Measurements from ENCODE around the gene FASN. TPM values are rescaled to one million over a fixed set of nuclear protein-coding genes. Genes with fewer than 3 reads are reported as not detected.

Gene FASN
- total RNA-seq, 1 donor from 2014 or later: 134 TPM

GRCh38 chr17:82089723-82090548 lies 8.1 kb downstream of the FASN start:
- Mint-ChIP-seq H3K4me3 (ENCODE audit: unreplicated experiment) (no peak overlapping the region), H3K27ac (ENCODE audit: unreplicated experiment) (no peak overlapping the region), H3K9me3 (ENCODE audit: unreplicated experiment) (no peaks in the 10 kb centered on the region), H3K27me3 (ENCODE audit: unreplicated experiment) (no peaks in the 10 kb centered on the region), H3K4me1 (ENCODE audit: unreplicated experiment) (no peaks in the 10 kb centered on the region), H3K36me3 (ENCODE audit: unreplicated experiment) (peaks cover 9% of the 10 kb centered on the region)
- TF ChIP-seq, protein P1, sequence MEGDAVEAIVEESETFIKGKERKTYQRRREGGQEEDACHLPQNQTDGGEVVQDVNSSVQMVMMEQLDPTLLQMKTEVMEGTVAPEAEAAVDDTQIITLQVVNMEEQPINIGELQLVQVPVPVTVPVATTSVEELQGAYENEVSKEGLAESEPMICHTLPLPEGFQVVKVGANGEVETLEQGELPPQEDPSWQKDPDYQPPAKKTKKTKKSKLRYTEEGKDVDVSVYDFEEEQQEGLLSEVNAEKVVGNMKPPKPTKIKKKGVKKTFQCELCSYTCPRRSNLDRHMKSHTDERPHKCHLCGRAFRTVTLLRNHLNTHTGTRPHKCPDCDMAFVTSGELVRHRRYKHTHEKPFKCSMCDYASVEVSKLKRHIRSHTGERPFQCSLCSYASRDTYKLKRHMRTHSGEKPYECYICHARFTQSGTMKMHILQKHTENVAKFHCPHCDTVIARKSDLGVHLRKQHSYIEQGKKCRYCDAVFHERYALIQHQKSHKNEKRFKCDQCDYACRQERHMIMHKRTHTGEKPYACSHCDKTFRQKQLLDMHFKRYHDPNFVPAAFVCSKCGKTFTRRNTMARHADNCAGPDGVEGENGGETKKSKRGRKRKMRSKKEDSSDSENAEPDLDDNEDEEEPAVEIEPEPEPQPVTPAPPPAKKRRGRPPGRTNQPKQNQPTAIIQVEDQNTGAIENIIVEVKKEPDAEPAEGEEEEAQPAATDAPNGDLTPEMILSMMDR (IDR thresholded peaks at IDR 0.05): no peak
- no peak for DNase-seq (ENCODE audit: extremely low spot score, unreplicated experiment)

GRCh38 chr17:82088838-82089722 lies 9.0 kb downstream of the FASN start:
- Mint-ChIP-seq H3K9me3 (ENCODE audit: unreplicated experiment) (no peaks in the 10 kb centered on the region), H3K36me3 (ENCODE audit: unreplicated experiment) (peaks cover 12% of the 10 kb centered on the region), H3K27ac (ENCODE audit: unreplicated experiment) (no peak overlapping the region), H3K4me1 (ENCODE audit: unreplicated experiment) (no peaks in the 10 kb centered on the region), H3K4me3 (ENCODE audit: unreplicated experiment) (no peak overlapping the region), H3K27me3 (ENCODE audit: unreplicated experiment) (no peaks in the 10 kb centered on the region)
- DNase-seq (ENCODE audit: extremely low spot score, unreplicated experiment): no peak
- TF ChIP-seq, protein P1 (IDR thresholded peaks at IDR 0.05): no peak

DNA sequence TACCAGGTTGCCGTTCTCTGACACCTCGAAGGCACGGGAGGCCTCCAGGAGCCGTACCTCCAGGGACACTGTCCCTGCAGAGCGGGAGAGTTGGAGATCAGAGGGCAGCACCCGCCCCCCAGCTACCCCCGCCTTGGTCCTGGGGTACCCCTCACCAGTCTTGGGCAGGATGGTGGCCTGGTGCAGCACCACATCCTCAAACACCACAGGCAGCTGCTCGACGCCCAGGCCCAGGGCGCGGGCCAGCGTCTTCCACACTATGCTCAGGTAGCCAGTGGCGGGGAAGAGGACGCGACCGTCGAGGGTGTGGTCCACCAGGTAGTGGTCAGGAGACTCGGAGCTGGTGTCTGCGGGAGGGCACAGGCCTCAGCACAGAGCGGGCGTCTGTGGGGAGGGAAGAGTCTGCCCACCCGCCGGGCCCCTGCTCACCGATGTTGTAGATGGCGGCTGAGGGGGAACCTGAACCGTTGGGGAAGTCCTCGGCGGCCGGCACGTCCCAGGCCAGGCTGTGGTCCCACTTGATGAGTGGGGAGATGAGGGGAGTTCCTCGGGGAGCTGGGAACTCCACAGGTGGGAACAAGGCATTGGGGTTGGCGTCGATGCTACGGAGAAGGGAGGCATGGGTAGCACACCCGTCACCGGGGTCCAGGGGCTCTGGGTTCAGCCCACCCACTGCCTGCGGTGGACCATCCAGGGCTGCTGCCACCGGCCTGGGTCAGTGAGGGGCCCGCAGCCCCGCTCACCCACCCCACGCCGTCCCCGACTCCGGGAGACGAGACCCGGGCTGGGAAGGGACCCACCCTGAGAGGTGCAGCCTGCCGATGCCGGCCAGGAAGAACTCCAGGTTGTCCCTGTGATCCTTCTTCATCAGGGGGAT lies 9.8 kb downstream of the FASN start:
- Mint-ChIP-seq H3K9me3 (ENCODE audit: unreplicated experiment) (no peaks in the 10 kb centered on the region), H3K27ac (ENCODE audit: unreplicated experiment) (no peak overlapping the region), H3K27me3 (ENCODE audit: unreplicated experiment) (no peaks in the 10 kb centered on the region), H3K4me3 (ENCODE audit: unreplicated experiment) (no peak overlapping the region), H3K36me3 (ENCODE audit: unreplicated experiment) (peaks cover 11% of the 10 kb centered on the region), H3K4me1 (ENCODE audit: unreplicated experiment) (no peaks in the 10 kb centered on the region)
- TF ChIP-seq, protein P1 (IDR thresholded peaks at IDR 0.05): no peak
- DNase-seq (ENCODE audit: extremely low spot score, unreplicated experiment): no peak

- Mint-ChIP-seq H3K4me1 (ENCODE audit: unreplicated experiment) (no peaks in the 10 kb centered on the region), H3K4me3 (ENCODE audit: unreplicated experiment) (no peak overlapping the region), H3K27ac (ENCODE audit: unreplicated experiment) (no peak overlapping the region), H3K9me3 (ENCODE audit: unreplicated experiment) (no peaks in the 10 kb centered on the region), H3K36me3 (ENCODE audit: unreplicated experiment) (peaks cover 13% of the 10 kb centered on the region), H3K27me3 (ENCODE audit: unreplicated experiment) (no peaks in the 10 kb centered on the region)
- DNase-seq (ENCODE audit: extremely low spot score, unreplicated experiment): no peak
- TF ChIP-seq, protein P1 (IDR thresholded peaks at IDR 0.05): no peak
Observed at GRCh38 chr17:82086941-82087906, 10.8 kb downstream of the FASN start.

All from osteocyte (in vitro differentiated cells).